ENCODE measurements around the gene CLPTM1L. TPM values are rescaled to one million over a fixed set of nuclear protein-coding genes. Genes with fewer than 3 reads are reported as not detected.

The CLPTM1L gene
- total and polyA plus RNA-seq, 9 of the 15 experiments (the other 6 are each of a cell fraction or from before 2014, with no cell fraction given): 3.5 to 217 (median 177) TPM

- TF ChIP-seq ZNF174 (CRISPR knock-in tag; IDR thresholded peaks at IDR 0.05) (no peak), ZEB2 (IDR thresholded peaks at IDR 0.05) (no peak), ZBTB1 (CRISPR knock-in tag; IDR thresholded peaks at IDR 0.05; ENCODE audit: borderline replicate concordance, low read depth) (peak; percentile 33; the same call in 1 of the 2 replicates), EWSR1 (IDR thresholded peaks at IDR 0.05; ENCODE audit: borderline replicate concordance, low read depth, partially characterized antibody) (no peak), CAMTA2 (CRISPR knock-in tag; conservative IDR thresholded peaks at IDR 0.05) (no peak), HSF4 (CRISPR knock-in tag; IDR thresholded peaks at IDR 0.05; ENCODE audit: borderline replicate concordance) (no peak), RUNX1 (IDR thresholded peaks at IDR 0.05; ENCODE audit: low read depth) (no peak), ZC3H8 (IDR thresholded peaks at IDR 0.05) (no peak), SMARCE1 (IDR thresholded peaks at IDR 0.05) (no peak), CHD2 (IDR thresholded peaks at IDR 0.05; ENCODE audit: low read depth, low read length) (no peak), ZNF41 (CRISPR knock-in tag; conservative IDR thresholded peaks at IDR 0.05) (no peak), TARDBP (IDR thresholded peaks at IDR 0.05) (no peak), ZNF24 (IDR thresholded peaks at IDR 0.05) (peak; percentile 15; the same call in 1 of the 2 replicates), IRF9 (tag; IDR thresholded peaks at IDR 0.05) (no peak), L3MBTL2 (IDR thresholded peaks at IDR 0.05) (peak; percentile 70; the same call in 1 of the 2 replicates), CTBP1 (IDR thresholded peaks at IDR 0.05; ENCODE audit: borderline replicate concordance) (peak; percentile 64; the same call in 1 of the 2 replicates), KDM2B (CRISPR knock-in tag; IDR thresholded peaks at IDR 0.05) (no peak), ZNF3 (CRISPR knock-in tag; IDR thresholded peaks at IDR 0.05) (no peak), OTX1 (CRISPR knock-in tag; IDR thresholded peaks at IDR 0.05) (no peak), MYBL2 (IDR thresholded peaks at IDR 0.05; ENCODE audit: low read depth) (no peak), MYBL2 (CRISPR knock-in tag; IDR thresholded peaks at IDR 0.05; ENCODE audit: borderline replicate concordance) (no peak), BCOR (IDR thresholded peaks at IDR 0.05) (no peak), ZNF717 (CRISPR knock-in tag; IDR thresholded peaks at IDR 0.05) (no peak), NKRF (IDR thresholded peaks at IDR 0.05; ENCODE audit: borderline replicate concordance) (peak; percentile 53; the same call in 1 of the 2 replicates), MED1 (CRISPR knock-in tag; IDR thresholded peaks at IDR 0.05; ENCODE audit: borderline replicate concordance) (no peak)
- TF ChIP-seq, protein P1, sequence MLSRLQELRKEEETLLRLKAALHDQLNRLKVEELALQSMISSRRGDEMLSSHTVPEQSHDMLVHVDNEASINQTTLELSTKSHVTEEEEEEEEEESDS (CRISPR knock-in tag; IDR thresholded peaks at IDR 0.05): no peak
- TF ChIP-seq, protein P2, sequence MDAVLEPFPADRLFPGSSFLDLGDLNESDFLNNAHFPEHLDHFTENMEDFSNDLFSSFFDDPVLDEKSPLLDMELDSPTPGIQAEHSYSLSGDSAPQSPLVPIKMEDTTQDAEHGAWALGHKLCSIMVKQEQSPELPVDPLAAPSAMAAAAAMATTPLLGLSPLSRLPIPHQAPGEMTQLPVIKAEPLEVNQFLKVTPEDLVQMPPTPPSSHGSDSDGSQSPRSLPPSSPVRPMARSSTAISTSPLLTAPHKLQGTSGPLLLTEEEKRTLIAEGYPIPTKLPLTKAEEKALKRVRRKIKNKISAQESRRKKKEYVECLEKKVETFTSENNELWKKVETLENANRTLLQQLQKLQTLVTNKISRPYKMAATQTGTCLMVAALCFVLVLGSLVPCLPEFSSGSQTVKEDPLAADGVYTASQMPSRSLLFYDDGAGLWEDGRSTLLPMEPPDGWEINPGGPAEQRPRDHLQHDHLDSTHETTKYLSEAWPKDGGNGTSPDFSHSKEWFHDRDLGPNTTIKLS (IDR thresholded peaks at IDR 0.05; ENCODE audit: borderline replicate concordance, low read depth): peak; percentile 76; the same call in 1 of the 2 replicates
These were observed at the start of gene CLPTM1L (continued) for GRCh38 chr5:1344975-1345838.

Data from K562 (cell line).